Kidney (tissue), 14 donors: ENCODE results near the gene RTP2. TPM values are rescaled to one million over a fixed set of nuclear protein-coding genes. Genes with fewer than 3 reads are reported as not detected.

Experiments used
- DNase-seq, 5 donors: peaks; one replicate each; pipeline ENCODE4 v3.0.0-alpha.2; 2013 to 2020
- FAIRE-seq: peaks from 2 replicates; lab custom pipeline; 2012; peaks lifted over from hg19 to GRCh38; lab: Jason Lieb, UNC
- H3K27ac ChIP-seq, 2 donors: one replicate each; pipeline ENCODE4 v1.7.0; 2013; ENCODE audit warnings: low read depth in 2 of 2, low read length in 2 of 2, inconsistent platforms in 1 of 2
- H3K27me3 ChIP-seq: one replicate; pipeline ENCODE4 v1.7.1; 2013; ENCODE audit warnings: low read length, inconsistent platforms; ENCODE audit not compliant: control insufficient read depth, insufficient read depth
- H3K36me3 ChIP-seq, 3 donors: one replicate each; pipeline versions ENCODE4 v1.7.0 to v1.7.1; 2013; ENCODE audit warnings: low read length in 3 of 3, control low read depth in 1 of 3, inconsistent platforms in 1 of 3; ENCODE audit not compliant: insufficient read depth in 3 of 3, control insufficient read depth in 2 of 3
- H3K4me1 ChIP-seq, 3 donors: one replicate each; pipeline versions ENCODE4 v1.7.0 to v1.7.1; 2013; ENCODE audit warnings: low read length in 3 of 3, inconsistent platforms in 1 of 3, low read depth in 1 of 3; ENCODE audit not compliant: control insufficient read depth in 2 of 3, insufficient read depth in 2 of 3
- H3K4me3 ChIP-seq, 3 donors: one replicate each; pipeline versions ENCODE4 v1.7.0 to v1.8.1; 2013; ENCODE audit warnings: low read length in 3 of 3, control low read depth in 1 of 3, inconsistent platforms in 1 of 3
- H3K9ac ChIP-seq, 3 donors: one replicate each; pipeline versions ENCODE4 v1.7.0 to v1.7.1; 2013; ENCODE audit warnings: low read length in 3 of 3, control low read depth in 1 of 3, inconsistent platforms in 1 of 3
- H3K9me3 ChIP-seq, 3 donors: one replicate each; pipeline versions ENCODE4 v1.7.0 to v1.7.1; 2013; ENCODE audit warnings: low read length in 3 of 3, control low read depth in 1 of 3, inconsistent platforms in 1 of 3; ENCODE audit not compliant: control insufficient read depth in 2 of 3, insufficient read depth in 1 of 3
- intact Hi-C: fragments of 100-400 bp; cut with DNase I; formaldehyde crosslinking; loops from one replicate; pipeline ENCODE4 v1.11.1; 2022
- polyA plus RNA-seq: library from polyadenylated mRNA; stranded (reverse); fragments of 350-450 nt; fragmentation: Illumina TruSeq; extraction: RNeasy Lipid Tissue Mini Kit (QIAGEN cat#74804); gene quantifications from one replicate; pipeline ENCODE4 v1.2.3, GENCODE V29; 2014; ENCODE audit warnings: low read depth, low replicate concordance; ENCODE audit not compliant: insufficient read depth
- total RNA-seq: library from RNA; stranded (reverse); fragmentation: NEBNext Ultra II Directional; extraction: Animal tissue kit (Norgen Biotek cat#: 25700); gene quantifications from one replicate; pipeline ENCODE4 v1.2.1, GENCODE V29; 2021
- TF ChIP-seq, protein P1 (sequence below): IDR thresholded peaks from 3 replicates; pipeline ENCODE4 v1.5.1; 2012; ENCODE audit warnings: mild to moderate bottlenecking, moderate library complexity, borderline replicate concordance; ENCODE audit not compliant: insufficient read depth; ENCODE audit errors: extremely low read depth
- donor health status: control.
- donor health status: control.
- donor health status: control.
- donor health status: control.
- donor health status: control.
- donor health status: DM: yes; HTN: yes; CAD: no.
- donor health status: Normal renal cell carcinoma (clear cell type).

Gene RTP2
- total and polyA plus RNA-seq, 2 donors from 2014 or later: not detected

DNA sequence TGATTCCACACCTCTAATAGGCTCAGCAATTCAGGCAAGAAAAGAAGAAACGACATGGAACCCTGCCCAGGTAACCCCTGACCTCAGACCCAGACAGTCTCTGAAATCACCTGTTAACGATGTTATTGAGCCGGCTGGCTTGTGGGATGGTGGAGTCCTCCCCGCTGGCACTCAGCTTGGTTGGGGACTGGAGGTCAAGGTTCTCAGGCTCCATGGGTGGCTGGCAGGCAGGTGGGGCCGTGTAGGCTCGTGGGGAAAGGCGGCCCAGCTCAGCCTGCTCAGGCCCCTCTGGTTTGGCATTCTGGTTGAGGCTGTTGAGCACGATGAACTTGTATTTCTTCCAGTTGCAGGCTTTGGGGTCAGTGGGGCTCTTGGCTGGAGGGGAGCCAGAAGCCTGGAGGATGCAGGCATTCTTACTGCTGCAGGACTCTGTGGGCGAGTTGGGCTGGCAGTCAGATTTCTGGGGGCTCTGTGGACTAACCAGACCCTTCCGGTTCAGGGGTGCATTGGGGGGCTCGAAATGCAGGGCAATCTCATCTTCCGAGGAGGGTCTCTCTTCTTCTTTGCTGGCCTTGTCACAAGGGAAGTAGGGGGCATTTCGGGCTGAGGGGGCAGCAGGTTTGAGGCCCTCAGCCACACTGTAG, 26.7 kb upstream of the RTP2 start:
- H3K9ac ChIP-seq: no peak overlapping the region
- FAIRE-seq (no peak), DNase-seq (peak in 1 of 5 donors; percentile 24)
- peaks cover 0 to 81% (median 70%) of the 10 kb centered on the region in 3 donors for H3K36me3 ChIP-seq
- TF ChIP-seq, protein P1, sequence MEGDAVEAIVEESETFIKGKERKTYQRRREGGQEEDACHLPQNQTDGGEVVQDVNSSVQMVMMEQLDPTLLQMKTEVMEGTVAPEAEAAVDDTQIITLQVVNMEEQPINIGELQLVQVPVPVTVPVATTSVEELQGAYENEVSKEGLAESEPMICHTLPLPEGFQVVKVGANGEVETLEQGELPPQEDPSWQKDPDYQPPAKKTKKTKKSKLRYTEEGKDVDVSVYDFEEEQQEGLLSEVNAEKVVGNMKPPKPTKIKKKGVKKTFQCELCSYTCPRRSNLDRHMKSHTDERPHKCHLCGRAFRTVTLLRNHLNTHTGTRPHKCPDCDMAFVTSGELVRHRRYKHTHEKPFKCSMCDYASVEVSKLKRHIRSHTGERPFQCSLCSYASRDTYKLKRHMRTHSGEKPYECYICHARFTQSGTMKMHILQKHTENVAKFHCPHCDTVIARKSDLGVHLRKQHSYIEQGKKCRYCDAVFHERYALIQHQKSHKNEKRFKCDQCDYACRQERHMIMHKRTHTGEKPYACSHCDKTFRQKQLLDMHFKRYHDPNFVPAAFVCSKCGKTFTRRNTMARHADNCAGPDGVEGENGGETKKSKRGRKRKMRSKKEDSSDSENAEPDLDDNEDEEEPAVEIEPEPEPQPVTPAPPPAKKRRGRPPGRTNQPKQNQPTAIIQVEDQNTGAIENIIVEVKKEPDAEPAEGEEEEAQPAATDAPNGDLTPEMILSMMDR: no peak
- H3K4me1 ChIP-seq: no peaks in the 10 kb centered on the region
- H3K27ac ChIP-seq: no peak overlapping the region
- H3K4me3 ChIP-seq: no peak overlapping the region
- intact Hi-C loops: no loop called here
- H3K9me3 ChIP-seq: no peaks in the 10 kb centered on the region
- no peaks in the 10 kb centered on the region for H3K27me3 ChIP-seq

DNA sequence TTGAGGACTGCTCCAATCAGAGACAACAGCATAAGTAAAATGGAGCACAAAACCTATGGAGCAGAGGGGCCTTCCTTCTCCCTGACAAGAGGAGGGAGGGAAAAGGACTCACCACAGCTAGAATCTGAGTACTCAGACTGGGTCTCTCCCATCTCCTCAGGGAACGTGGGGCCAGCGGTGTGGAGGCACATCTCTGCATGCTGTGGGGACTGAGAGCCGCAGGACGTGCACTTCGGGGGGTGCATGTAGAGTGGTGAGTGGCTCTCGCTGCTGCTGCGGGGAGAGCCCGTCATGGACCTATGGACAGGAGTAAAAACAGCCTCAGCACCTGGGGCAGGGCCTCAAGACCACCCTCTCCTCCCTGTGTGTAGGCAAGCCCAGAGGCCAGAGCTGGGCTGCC, 25.9 kb upstream of the RTP2 start:
- FAIRE-seq (no peak), DNase-seq (no peak)
- intact Hi-C loops: no loop called here
- peaks cover 0 to 84% (median 74%) of the 10 kb centered on the region in 3 donors for H3K36me3 ChIP-seq
- H3K9ac ChIP-seq: no peak overlapping the region
- no peaks in the 10 kb centered on the region for H3K9me3 ChIP-seq
- H3K27ac ChIP-seq: no peak overlapping the region
- H3K27me3 ChIP-seq: no peaks in the 10 kb centered on the region
- H3K4me1 ChIP-seq: no peaks in the 10 kb centered on the region
- TF ChIP-seq, protein P1: no peak
- no peak overlapping the region for H3K4me3 ChIP-seq

DNA sequence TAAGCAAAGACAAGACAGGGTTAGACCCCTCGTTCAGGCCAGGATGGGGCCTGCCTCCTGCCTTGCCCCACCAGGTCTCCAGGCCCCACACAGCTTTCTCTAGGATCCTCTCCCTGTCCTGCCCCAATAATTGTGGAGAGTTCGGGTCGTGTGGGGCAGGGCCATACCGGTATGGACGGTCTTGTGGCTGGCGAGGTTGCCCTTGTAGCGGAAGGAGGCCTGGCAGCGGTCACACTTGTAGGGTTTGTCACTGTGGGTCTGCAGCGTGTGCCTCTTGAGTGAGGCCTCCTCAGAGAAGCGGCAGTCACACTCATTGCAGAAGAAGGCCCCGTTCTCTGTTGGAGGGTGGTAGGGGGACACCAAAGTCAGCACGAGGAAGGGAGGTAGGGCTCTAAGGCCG, 24.2 kb upstream of the RTP2 start:
- no peak overlapping the region for H3K4me3 ChIP-seq
- TF ChIP-seq, protein P1: no peak
- FAIRE-seq (no peak), DNase-seq (no peak)
- no peak overlapping the region for H3K27ac ChIP-seq
- H3K27me3 ChIP-seq: no peaks in the 10 kb centered on the region
- intact Hi-C loops: no loop called here
- no peaks in the 10 kb centered on the region for H3K4me1 ChIP-seq
- peaks cover 0 to 89% (median 78%) of the 10 kb centered on the region in 3 donors for H3K36me3 ChIP-seq
- H3K9me3 ChIP-seq: no peaks in the 10 kb centered on the region
- no peak overlapping the region for H3K9ac ChIP-seq
